Activated CD4-positive, CD25-positive, alpha-beta regulatory T cell (primary cell): ENCODE data around the gene SHLD1.

Experiments
- DNase-seq, 4 experiments: peaks; one replicate each; lab custom pipeline; 2025; lab: John Stamatoyannopoulos, UW

SHLD1 gene

GRCh38 chr20:5893052-5893451 is 142.9 kb downstream of the SHLD1 start:
- no peak for DNase-seq

DNA sequence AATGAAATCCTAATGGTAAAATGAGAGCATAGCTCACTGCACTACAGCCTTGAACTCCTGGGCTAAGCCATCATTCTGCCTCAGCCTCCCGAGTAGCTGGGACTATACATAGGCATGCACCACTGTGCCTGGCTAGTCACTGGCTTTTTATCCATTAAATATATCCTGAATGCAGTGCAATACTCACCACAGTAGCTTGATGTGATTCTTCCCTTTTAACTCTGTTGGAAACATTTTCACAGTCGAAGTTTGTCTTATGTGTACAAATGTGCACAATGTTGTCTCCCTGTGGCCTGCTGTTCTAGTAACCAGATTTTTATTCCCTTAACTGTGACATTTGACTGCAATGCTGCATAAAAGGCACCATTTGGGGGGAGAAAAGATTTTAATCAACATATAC is 143.4 kb downstream of the SHLD1 start:
- no peak for DNase-seq

- DNase-seq = no peak
Observed at GRCh38 chr20:5895626-5896025, 145.4 kb downstream of the SHLD1 start.

DNA sequence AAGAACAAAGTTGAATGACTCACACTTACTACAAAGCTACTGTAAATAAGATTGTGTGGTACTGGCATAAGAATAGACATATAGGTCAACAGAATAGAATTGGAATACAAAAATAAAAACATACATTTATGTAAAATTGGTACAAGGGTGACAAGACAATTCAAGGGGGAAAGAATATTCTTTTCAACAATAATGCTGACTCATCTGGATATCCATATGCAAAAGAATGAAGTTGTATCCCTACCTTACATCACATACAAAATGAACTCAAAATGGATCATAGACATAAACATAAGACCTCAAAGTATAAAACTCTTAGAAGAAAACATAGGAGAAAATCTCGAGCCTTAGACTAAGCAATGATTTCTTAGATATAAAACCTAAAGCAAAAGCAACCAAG is 149.2 kb downstream of the SHLD1 start:
- DNase-seq = no peak

GRCh38 chr20:5900908-5901307 is 150.7 kb downstream of the SHLD1 start:
- no peak for DNase-seq

DNA sequence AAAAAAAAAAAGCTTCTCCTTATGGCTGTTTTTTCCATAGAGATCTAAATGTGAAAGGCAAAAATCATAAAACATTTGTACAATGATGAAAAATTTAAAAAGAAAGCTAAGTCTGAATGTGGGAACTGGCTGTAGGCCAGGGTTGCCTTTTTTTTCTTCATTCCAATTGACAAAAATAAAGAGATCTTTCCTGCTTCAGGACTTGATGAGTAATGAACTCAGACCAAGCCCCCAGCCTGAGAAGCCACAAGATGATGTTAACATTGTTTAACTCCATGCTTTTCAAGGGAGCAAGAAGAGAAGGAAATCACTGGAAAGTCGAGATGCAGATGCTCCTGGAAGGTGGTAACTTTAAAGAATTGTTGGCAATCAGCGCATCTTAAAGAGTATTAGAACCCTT is 158.8 kb downstream of the SHLD1 start:
- DNase-seq = no peak

- DNase-seq = no peak
Observed at GRCh38 chr20:5910186-5910585, 160.0 kb downstream of the SHLD1 start.

- no peak for DNase-seq
Observed at GRCh38 chr20:5913166-5913565, 163.0 kb downstream of the SHLD1 start.
